ENCODE results near the gene STK24.
A peak's percentile ranks its signal among the peaks of the same experiment; 100 is the strongest.
"Not testable (repeated sequence)": the region's sequence is repeated elsewhere in the genome, so short reads cannot be mapped to it uniquely, and the experiment has no call there.

The STK24 gene

GRCh38 chr13:98582947-98583346, 6.0 kb upstream of the STK24 start:
- no peak for DNase-seq (ENCODE audit: low read depth in 2 of 3, low spot score in 2 of 3)

GRCh38 chr13:98581971-98582702, 5.2 kb upstream of the STK24 start:
- DNase-seq (ENCODE audit: low read depth in 2 of 3, low spot score in 2 of 3): no peak

- no peak for DNase-seq (ENCODE audit: low read depth in 2 of 3, low spot score in 2 of 3)
These were observed 4.5 kb upstream of the STK24 start for GRCh38 chr13:98581381-98581780.

- no peak for DNase-seq (ENCODE audit: low read depth in 2 of 3, low spot score in 2 of 3)
These were observed 3.5 kb upstream of the STK24 start for GRCh38 chr13:98580420-98580819.

- no peak for DNase-seq (ENCODE audit: low read depth in 2 of 3, low spot score in 2 of 3)
These were observed 954 bp upstream of the STK24 start for GRCh38 chr13:98577836-98578285.

GRCh38 chr13:98576200-98576945, 534 bp downstream of the STK24 start:
- DNase-seq (ENCODE audit: low read depth in 2 of 3, low spot score in 2 of 3): peak in 2 of 3 experiments; percentile 26 to 37

GRCh38 chr13:98575904-98576199, 1.1 kb downstream of the STK24 start:
- DNase-seq (ENCODE audit: low read depth in 2 of 3, low spot score in 2 of 3): no peak

GRCh38 chr13:98575009-98575903, 1.7 kb downstream of the STK24 start:
- no peak for DNase-seq (ENCODE audit: low read depth in 2 of 3, low spot score in 2 of 3)

- DNase-seq (ENCODE audit: low read depth in 2 of 3, low spot score in 2 of 3): no peak
These were observed 4.8 kb downstream of the STK24 start for GRCh38 chr13:98571955-98572662.

GRCh38 chr13:98570929-98571372, 6.0 kb downstream of the STK24 start:
- DNase-seq (ENCODE audit: low read depth in 2 of 3, low spot score in 2 of 3): no peak

GRCh38 chr13:98569494-98570367, 7.2 kb downstream of the STK24 start:
- not testable (repeated sequence) for DNase-seq (ENCODE audit: low read depth in 2 of 3, low spot score in 2 of 3)

- DNase-seq (ENCODE audit: low read depth in 2 of 3, low spot score in 2 of 3): no peak
These were observed 8.0 kb downstream of the STK24 start for GRCh38 chr13:98568918-98569317.

GRCh38 chr13:98567140-98567539, 9.8 kb downstream of the STK24 start:
- no peak for DNase-seq (ENCODE audit: low read depth in 2 of 3, low spot score in 2 of 3)

GRCh38 chr13:98565726-98566565, 11.0 kb downstream of the STK24 start:
- DNase-seq (ENCODE audit: low read depth in 2 of 3, low spot score in 2 of 3): no peak

GRCh38 chr13:98564204-98564603, 12.7 kb downstream of the STK24 start:
- DNase-seq (ENCODE audit: low read depth in 2 of 3, low spot score in 2 of 3): no peak

GRCh38 chr13:98563071-98563470, 13.8 kb downstream of the STK24 start:
- no peak for DNase-seq (ENCODE audit: low read depth in 2 of 3, low spot score in 2 of 3)

GRCh38 chr13:98559169-98559568, 17.7 kb downstream of the STK24 start:
- no peak for DNase-seq (ENCODE audit: low read depth in 2 of 3, low spot score in 2 of 3)

GRCh38 chr13:98557937-98558792, 18.7 kb downstream of the STK24 start:
- DNase-seq (ENCODE audit: low read depth in 2 of 3, low spot score in 2 of 3): no peak

Data from activated CD8-positive, alpha-beta memory T cell treated with anti-CD3 and anti-CD28 coated beads for 48 hours (primary cell).